SU-DHL-6 (cell line): ENCODE results near the gene GALR2.

ENCODE experiments used
- CTCF ChIP-seq: fragments of 200-600 bp; sonication (generic); IDR thresholded peaks from one replicate; pipeline ENCODE4 v1.5.1; 2017; ENCODE audit warnings: antibody characterized with exemption, mild to moderate bottlenecking, low read length, moderate library complexity; ENCODE audit not compliant: insufficient read depth, poor library complexity, severe bottlenecking
- EZH2phosphoT487 ChIP-seq: fragments of 200-600 bp; sonication (generic), shearing (Covaris generic); conservative IDR thresholded peaks from 2 replicates; pipeline ENCODE4 v1.6.1; 2018; ENCODE audit warnings: mild to moderate bottlenecking, antibody characterized with exemption, low read length, moderate library complexity, mixed read lengths

GRCh38 chr17:76039121-76039520 lies 35.5 kb upstream of the GALR2 start:
- no peak for TF ChIP-seq CTCF
- TF ChIP-seq EZH2phosphoT487: no peak
